Measurements from ENCODE around the gene HTN3. TPM values are rescaled to one million over a fixed set of nuclear protein-coding genes. Genes with fewer than 3 reads are reported as not detected.

The HTN3 gene
- total and polyA plus RNA-seq, 11 donors, result not detected

- intact Hi-C loops (cut with DNase I), result no loop called here
- Histone ChIP-seq H3K4me1 (no peaks in the 10 kb centered on the region), H3K27me3 (no peaks in the 10 kb centered on the region), H3K27ac (no peak within 1 kb of the TSS), H3K4me3 (no peak within 1 kb of the TSS), H3K36me3 (no peaks in the 10 kb centered on the region), H3K9me3 (no peaks in the 10 kb centered on the region)
- TF ChIP-seq CTCF (IDR thresholded peaks at IDR 0.05) (no peak), POLR2A (IDR thresholded peaks at IDR 0.05) (no peak)
- ATAC-seq (no peak), DNase-seq (no peak)
- 59 to 77% (median 62%) methylated on average over 3 of the region's 3 CpGs for WGBS, 4 donors
Measured at GRCh38 chr4:69995526-69996016, 32.7 kb upstream of the HTN3 start, which contains the start of gene STATH. TSS of gene STATH (plus strand) at chr4:69995966. CDS start at chr4:69998438, 2,472 bp downstream.

GRCh38 chr4:69999420-69999819 lies 28.8 kb upstream of the HTN3 start:
- Histone ChIP-seq H3K36me3 (no peaks in the 10 kb centered on the region), H3K4me3 (no peak overlapping the region), H3K27ac (no peak overlapping the region), H3K9me3 (no peaks in the 10 kb centered on the region), H3K27me3 (no peaks in the 10 kb centered on the region), H3K4me1 (no peaks in the 10 kb centered on the region)
- TF ChIP-seq POLR2A (IDR thresholded peaks at IDR 0.05), result no peak
- TF ChIP-seq CTCF (IDR thresholded peaks at IDR 0.05), result no peak
- ATAC-seq (no peak), DNase-seq (no peak)
- intact Hi-C loops (cut with DNase I), result no loop called here
- 84 to 92% (median 87%) methylated on average over 3 of the region's 3 CpGs for WGBS, 4 donors

GRCh38 chr4:70000711-70001110 lies 27.5 kb upstream of the HTN3 start:
- no peaks in the 10 kb centered on the region for H3K27me3 ChIP-seq
- TF ChIP-seq CTCF (IDR thresholded peaks at IDR 0.05), result no peak
- TF ChIP-seq POLR2A (IDR thresholded peaks at IDR 0.05), result no peak
- intact Hi-C loops (cut with DNase I), result no loop called here
- H3K36me3 ChIP-seq, result no peaks in the 10 kb centered on the region
- ATAC-seq (no peak), DNase-seq (no peak)
- WGBS, 4 donors, result 67 to 88% (median 68%) methylated on average over 1 of the region's 1 CpG
- H3K27ac ChIP-seq, result no peak overlapping the region
- H3K9me3 ChIP-seq, result no peaks in the 10 kb centered on the region
- no peaks in the 10 kb centered on the region for H3K4me1 ChIP-seq
- H3K4me3 ChIP-seq, result no peak overlapping the region

- ATAC-seq (no peak), DNase-seq (no peak)
- TF ChIP-seq POLR2A (IDR thresholded peaks at IDR 0.05) (no peak), CTCF (IDR thresholded peaks at IDR 0.05) (no peak)
- no peaks in the 10 kb centered on the region for H3K36me3 ChIP-seq
- H3K4me1 ChIP-seq, result no peaks in the 10 kb centered on the region
- peaks cover 0 to 2% (median 0%) of the 10 kb centered on the region in 12 donors for H3K9me3 ChIP-seq
- no peaks in the 10 kb centered on the region for H3K27me3 ChIP-seq
- intact Hi-C loops (cut with DNase I), result no loop called here
- no peak overlapping the region for H3K4me3 ChIP-seq
- no peak overlapping the region for H3K27ac ChIP-seq
Measured at GRCh38 chr4:70002507-70002906, 25.8 kb upstream of the HTN3 start.

Data from heart left ventricle (tissue), 16 donors.